Astrocyte of the spinal cord (primary cell): ENCODE data around the gene RABL2B.

Source experiments
- DNase-seq: peaks from one replicate; pipeline ENCODE4 v3.0.0; 2011; ENCODE audit warnings: low read depth, low spot score
- H3K4me3 ChIP-seq: 2 replicates; pipeline ENCODE4 v1.5.1; 2011; ENCODE audit warnings: low read depth, mild to moderate bottlenecking, low read length, moderate library complexity
- CTCF ChIP-seq: IDR thresholded peaks from 2 replicates; pipeline ENCODE4 v1.5.1; 2012; ENCODE audit warnings: low read depth, mild to moderate bottlenecking, low read length, inconsistent platforms
- in situ Hi-C: cut with HindIII; loops from 2 replicates; pipeline ENCODE4 v1.10.0; 2017; ENCODE audit warnings: low sequenced_read_pairs

Gene RABL2B

DNA sequence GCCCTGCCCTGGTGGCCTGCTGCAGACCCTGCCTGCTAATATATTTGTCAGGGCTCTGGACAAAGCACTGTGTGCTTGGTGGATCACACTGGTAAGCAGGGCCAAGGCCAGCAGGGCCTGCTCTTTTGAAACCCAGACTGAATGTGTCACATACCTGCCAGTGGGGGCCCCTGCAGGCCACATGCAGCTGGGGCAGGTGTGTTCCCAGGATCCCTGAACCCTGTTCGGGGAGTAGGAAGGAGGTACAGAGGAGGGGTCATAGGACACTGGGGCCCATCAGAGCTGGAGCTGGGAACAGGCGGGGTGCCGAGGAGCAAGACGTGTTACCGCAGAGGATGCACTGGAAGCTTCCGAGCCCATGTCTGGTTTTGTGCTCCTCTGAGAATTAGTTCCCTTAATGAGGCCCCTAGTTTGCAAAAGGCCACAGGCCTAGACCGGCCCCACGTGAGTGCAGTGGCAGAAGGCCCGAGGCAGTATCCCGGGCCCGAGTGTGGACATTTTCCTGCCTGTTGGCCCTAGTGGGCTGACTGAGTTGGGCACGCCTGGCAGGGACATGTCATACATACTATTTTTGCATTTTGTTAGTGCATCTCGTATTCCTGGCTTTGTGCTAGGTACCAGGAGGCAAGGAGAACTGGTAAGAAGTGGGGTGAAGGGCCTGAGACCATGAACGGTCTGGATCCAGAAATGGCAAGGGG lies 56.6 kb downstream of the RABL2B start:
- in situ Hi-C loops: no loop called here
- no peak overlapping the region for H3K4me3 ChIP-seq
- no peak for TF ChIP-seq CTCF
- DNase-seq: no peak

DNA sequence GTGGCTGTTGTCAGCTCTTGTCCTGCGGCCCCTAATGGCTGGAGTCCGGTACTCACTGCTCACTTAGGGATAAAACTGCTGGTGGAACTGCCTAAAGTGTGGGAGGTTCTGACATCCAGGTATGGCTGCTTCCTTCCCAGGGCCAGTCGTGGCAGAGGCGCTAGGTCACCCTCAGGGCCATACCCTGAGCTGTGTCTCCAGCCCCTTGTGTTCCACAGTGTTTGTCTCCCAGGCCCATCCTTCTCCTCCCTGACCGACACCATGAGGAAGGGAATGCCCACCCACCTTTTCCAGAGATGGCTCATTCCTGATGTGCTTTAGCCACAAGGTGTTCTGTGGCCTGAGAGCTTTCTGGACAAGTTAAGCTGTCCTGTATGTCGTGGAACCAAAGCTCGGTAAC lies 57.8 kb downstream of the RABL2B start:
- in situ Hi-C loops: no loop called here
- no peak for DNase-seq
- TF ChIP-seq CTCF: no peak
- H3K4me3 ChIP-seq: no peak overlapping the region

DNA sequence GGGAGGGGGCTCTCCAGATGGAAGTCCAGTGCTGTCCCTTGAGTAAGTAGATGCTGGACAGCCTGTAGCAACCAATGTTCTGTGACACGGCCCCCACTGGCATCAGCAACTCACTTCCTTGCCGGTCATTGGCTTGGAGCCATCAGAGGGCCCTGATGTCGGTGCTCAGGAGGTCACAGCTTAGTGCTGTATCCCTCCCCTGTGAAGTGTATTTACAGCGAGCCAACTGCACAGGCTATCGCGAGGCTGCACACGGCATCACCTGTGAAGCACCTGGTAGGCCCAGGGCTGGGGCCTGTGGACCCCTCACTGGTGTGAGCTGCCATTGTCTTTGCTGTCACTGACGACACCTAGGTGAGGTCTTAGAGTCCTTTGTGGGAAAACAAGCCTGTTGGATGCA lies 58.8 kb downstream of the RABL2B start:
- no peak overlapping the region for H3K4me3 ChIP-seq

DNA sequence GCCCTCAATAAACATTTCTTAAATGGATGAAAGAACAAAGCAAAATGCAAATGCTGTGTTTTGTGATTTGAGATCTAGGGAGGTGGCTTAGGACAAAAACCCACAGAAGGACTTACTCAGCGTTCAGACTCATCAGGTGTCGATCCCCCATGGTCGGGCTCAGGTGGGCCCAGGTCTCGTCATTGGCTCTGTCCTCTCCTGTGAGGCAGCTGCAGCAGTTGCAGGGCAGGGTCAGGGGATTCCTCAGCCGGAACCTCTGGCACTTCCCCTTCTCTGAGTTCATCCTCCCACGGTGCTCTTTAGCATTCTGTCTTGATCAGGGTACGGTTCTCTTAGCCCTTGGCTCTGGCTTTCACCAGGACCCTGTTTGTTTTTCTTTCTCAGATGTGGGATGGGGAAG lies 59.4 kb downstream of the RABL2B start:
- no peak overlapping the region for H3K4me3 ChIP-seq
- no peak for TF ChIP-seq CTCF
- in situ Hi-C loops: no loop called here
- no peak for DNase-seq

More for the DNA sequence above, 58.8 kb downstream of the RABL2B start:
- no peak for TF ChIP-seq CTCF
- in situ Hi-C loops: no loop called here
- no peak for DNase-seq

- no peak overlapping the region for H3K4me3 ChIP-seq
- no peak for DNase-seq
- no peak for TF ChIP-seq CTCF
- in situ Hi-C loops: no loop called here
Measured at GRCh38 chr22:50722716-50723428, 60.6 kb downstream of the RABL2B start.

DNA sequence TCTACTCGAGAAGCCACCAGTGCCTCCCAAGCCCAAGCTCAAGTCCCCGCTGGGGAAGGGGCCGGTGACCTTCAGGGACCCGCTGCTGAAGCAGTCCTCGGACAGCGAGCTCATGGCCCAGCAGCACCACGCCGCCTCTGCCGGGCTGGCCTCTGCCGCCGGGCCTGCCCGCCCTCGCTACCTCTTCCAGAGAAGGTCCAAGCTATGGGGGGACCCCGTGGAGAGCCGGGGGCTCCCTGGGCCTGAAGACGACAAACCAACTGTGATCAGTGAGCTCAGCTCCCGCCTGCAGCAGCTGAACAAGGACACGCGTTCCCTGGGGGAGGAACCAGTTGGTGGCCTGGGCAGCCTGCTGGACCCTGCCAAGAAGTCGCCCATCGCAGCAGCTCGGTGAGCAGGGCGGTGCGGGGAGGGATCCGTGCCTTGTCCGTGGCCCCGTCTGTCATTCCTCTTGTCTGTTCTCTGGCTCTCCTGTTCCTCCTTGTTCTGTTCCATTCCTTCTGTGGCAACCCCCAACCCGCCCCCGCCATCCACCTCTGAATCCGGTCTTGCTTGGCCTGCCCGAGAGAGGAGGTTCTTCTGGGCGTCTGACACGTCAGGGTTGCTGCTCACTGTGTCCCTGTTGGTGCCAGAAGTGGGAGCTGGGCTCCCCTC lies 61.3 kb downstream of the RABL2B start:
- in situ Hi-C loops: no loop called here
- no peak for DNase-seq
- no peak overlapping the region for H3K4me3 ChIP-seq
- TF ChIP-seq CTCF: no peak
